GM19035 (cell line): ENCODE data around the gene NABP2.
"Not testable (repeated sequence)": the region's sequence is repeated elsewhere in the genome, so short reads cannot be mapped to it uniquely, and the experiment has no call there.

Experiments used
- ATAC-seq: cut with Tn5 transposase; IDR thresholded peaks from one replicate; pipeline ENCODE4 v1.9.1; 2021; ENCODE audit not compliant: unreplicated experiment

NABP2 gene

DNA sequence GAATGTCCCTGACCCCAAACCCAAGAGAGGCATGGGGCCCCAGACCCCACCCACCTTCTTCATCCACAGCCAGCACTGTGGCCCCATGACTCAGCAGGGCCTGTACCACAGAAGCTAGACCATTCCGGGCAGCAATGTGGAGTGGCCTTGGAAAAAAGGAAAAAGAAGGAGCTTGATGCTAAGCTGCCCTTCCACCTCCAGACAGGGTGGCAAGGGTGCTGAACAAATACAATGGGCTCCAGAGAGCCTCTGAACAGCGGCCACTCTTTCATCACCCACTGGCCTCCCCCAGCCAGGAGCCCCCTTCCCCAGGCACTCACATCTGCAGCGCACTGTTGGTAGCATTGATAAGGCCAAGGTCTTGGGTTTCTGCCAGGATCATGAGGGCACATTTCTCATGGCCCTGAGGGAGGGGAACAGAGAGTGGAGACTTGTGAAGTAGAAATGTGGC, 19.6 kb downstream of the NABP2 start:
- no peak for ATAC-seq

DNA sequence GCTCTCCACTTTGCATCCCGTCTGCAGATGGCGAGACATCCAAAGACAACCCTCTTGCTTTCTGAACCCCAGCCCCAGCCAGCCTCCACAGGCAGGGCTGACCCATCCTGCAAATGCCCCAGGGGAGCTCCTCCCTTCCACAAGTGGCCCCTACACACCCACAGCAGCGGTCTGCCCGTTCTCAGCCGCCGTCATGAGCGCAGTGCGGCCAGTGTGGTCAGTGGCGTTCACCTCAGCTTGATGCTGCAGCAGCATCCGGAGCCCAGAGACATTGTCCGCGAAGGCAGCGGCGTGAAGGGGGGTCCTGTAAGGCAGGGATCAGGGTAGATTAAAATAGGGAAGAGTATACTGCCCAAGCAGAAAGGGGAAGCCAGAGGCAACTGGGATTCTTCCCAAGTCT, 20.4 kb downstream of the NABP2 start:
- ATAC-seq: no peak

DNA sequence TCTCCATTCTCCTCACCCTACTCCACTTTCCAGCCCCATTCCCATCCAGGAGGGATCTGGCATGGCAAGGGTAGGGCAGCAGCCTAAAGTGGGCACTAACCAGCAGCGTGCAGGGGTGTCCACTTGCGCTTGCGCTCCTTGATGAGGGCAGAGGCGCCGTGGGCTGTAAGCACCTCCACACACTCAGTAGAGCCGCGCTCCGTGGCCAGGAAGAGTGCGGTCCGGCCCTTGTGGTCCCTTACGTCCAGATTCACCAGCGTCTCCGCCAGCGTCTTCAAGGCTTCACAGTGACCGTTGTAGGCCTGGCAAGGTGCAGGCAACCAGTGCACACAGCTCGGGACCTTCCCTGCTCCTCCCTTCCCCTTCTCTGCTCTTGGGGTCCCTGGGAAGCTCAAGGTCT, 23.8 kb downstream of the NABP2 start:
- ATAC-seq: no peak

DNA sequence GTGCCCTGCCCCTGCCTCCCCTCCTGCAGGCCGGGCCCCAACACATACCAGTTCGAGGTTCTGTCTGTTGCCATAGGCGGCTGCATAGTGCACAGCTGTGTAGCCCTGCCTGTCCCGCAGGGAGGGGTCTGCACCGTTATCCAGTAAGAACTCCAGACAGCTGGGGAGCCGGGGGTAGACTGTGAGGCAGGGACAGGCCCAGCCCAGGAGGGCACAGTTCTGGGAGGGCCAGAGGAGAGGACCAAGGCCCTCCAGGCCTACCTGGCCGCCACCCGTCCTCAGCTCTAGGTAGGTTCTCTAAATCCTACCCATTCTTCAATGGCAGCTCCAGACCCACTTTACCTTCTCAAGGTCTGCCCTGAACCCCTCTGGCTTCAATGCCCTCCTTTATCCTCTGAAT, 24.6 kb downstream of the NABP2 start:
- no peak for ATAC-seq

DNA sequence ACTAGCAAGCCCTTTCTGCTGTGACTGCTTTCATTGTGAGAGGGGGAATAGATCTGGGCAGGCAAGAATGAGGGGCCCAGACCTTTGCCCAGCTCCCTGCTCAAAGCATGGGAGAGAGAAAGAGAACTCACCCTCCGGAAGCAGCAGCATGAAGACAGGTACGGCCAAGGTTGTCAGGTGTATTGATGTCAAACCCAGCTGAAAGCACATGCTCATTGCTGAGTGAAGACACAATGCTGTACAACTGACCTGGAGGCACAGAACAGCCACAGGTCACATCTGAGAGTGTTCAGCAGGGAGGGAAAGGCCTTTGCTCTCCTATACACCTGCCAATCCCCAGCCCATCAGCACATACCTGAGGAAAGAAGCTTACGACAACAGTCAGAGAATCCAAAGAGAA, 28.5 kb downstream of the NABP2 start:
- ATAC-seq: no peak

DNA sequence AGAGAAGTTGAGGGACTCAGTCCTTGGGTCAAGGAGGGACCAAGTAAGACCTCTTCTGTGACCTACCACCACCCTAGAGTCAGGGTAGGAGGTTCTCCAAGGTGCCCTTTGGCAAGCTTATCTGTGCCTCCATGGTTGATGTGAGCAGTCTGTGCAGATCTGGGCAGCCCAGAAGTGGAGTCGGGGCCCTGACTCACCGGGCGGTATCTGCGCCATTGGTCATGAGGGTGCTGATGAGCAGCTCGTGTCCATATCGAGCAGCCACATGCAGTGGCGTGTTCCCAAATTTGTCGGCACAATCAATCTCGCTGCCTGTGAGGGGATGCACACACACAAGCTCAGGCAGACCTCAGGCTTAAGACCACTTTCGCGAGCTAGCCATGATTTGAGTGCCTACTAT, 28.9 kb downstream of the NABP2 start:
- ATAC-seq: no peak

DNA sequence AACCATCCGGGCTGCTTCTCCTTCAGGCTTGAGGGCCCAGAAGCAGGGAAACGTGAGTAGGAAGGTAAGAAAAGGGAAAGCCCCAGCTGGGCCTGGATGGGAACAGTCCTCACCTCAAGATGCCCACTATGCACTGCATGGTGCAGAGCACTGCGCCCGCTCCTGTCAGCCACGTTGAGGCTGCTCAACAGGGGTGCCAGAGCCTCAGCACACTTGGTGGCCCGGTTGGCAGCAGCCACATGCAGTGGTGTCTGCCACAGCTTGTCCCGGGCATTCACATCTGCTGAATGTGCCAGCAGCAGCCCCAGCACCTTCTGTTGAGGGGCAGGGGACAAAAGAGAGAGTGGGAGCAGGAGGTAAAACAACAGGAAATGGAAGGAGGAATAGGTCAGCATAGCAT, 31.5 kb downstream of the NABP2 start:
- ATAC-seq: no peak

DNA sequence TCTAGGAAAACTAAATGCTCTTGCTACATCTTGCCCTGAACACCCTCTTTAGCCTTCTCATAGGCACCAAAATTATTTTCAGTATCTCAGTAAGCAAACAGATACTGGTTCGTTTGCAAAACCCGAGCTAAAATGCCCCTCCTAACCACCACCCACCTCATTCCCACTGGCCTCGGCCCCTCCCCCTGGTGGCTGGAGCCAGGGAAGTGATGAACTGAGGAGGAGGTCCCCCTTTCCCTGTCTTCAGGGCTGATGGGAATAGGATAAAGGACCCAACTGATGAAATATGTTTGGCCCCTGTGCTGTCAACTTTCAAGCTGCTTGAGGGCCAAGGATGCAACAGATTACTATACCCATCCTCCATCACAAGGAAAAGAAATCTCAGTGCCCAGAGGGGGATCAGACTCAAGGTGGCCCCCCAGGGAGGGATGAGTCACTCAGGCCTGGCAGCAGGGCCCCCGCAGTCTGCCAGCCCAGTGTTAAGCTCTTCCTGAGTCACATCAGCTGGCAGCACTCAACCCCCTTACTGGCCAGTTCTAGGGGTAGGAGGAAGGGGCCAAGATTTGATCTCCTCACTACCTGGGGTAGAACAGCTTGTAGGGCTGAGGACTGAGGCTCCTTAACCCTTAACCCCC, 32.3 kb downstream of the NABP2 start:
- no peak for ATAC-seq

DNA sequence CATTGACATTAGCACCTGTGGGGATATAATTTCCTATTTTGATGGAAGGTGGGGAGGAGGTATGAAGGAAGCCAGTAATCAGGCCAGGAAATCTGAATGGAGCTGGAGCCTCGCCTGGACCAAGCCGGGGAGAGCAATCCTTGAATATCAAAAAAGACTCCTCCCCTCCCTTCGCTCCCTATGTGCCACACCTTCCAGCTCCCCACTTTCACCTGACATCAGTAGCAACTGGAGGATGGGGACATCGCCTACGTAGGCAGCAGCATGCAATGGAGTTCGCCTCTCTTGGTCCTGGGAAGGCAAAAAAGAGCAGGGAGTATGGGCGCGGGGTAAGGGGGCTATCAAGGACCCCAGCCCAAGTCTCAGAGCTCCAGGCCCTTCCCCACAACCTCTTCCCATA, 32.9 kb downstream of the NABP2 start:
- no peak for ATAC-seq

DNA sequence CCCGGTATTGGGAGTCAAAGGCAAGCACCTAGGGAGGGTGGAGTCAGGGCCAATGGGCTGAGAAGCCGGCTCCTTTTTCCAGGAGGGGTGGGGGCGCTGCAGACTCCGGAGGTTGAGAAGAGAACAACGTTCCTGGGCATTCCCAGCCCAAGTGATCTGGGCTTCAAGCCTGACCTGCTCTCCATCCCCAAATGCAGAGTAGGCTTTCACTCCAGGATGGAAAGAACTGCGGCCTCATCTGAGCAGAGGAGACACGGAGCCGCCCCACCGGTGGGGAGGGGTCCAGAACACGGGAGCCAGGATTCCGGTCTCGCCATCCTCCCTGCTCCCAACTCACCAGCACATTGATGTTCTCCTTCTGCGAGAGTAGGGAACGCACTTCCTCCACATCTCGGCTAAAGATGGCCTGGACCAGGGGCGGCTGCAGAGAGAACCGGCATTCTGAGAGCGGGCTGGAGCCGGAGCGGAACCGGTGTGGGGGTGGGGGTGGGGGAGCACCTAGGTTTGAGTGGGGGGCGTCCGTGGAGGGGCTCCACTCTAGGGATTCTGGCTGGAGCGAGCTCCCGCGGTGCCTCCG, 33.4 kb downstream of the NABP2 start:
- peak; percentile 22 for ATAC-seq

DNA sequence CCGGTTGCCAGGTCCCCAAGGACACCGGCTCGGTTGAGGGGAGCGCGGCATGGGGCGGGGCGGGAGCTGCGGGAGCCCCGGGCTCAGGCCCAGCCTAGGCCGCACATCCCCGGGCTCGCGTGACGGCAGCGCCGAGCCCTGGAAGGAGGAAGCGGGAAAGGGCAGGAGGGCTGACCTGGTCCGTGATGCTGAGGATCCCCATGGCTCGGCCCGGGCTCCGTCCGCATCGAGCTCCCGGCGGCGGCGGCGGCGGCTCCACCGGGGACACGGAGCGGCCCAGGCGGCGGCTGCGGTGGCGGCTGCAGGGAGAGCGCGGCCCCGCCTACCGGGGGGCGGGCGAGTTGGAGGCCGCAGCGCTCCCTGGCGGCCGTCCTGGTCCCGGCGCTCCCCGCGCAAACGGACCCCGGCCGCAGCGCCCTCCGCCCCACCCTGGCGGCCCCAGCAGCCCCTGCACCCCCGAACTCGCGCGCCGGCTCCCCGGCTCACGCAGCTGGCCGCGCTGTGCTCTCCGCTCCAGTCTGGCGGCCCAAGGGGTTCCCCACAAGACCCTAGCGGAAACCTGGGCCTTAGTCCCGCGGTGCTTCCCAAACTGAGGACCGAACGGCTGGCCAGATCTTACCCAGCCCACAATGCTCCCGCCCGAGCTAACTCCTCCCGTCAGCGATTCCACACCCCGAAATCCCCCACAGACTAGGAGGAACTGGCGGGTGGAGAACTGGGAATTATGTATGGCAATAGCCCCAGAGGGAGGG, 34.1 kb downstream of the NABP2 start, which contains the start of gene ANKRD52:
Gene ANKRD52, minus strand, starts transcription at position 317 of the 752 bp plus-strand sequence. Its CDS starts 115 bp downstream, at position 202.
- peak; percentile 92 for ATAC-seq

DNA sequence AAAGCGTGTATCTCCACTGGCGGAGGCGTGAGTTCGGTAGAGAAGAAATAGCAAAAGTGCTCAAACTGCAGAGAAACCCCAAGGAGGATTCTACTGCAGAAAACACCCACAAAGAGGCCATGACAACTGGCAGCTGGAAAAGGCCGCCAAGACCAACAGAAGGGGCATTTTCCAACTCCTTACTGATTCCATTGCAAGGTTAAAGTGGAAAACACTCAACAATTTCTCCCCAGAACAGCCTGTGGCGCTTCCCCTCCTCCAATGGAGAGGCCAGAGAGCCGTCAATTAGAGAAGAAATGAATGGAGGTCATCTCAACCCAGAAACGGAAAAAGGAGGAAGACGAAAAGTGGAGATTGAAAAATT, 34.7 kb downstream of the NABP2 start:
- ATAC-seq: peak; percentile 3

DNA sequence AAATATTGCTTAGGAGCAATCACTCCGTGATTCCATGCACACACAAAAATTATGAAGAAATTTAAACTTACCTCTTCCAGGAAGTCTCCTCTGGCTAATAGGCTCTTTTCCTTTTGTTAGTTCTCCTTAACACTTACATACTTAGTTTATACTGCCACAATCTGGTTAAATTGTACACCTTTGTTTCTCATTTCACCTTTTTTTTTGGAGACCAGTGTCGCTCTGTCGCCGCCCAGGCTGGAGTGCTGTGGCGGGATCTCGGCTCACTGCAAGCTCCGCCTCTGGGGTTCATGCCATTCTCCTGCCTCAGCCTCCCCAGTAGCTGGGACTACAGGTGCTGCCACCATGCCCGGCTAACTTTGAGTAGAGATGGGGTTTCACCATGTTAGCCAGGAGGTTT, 36.2 kb downstream of the NABP2 start:
- no peak for ATAC-seq

DNA sequence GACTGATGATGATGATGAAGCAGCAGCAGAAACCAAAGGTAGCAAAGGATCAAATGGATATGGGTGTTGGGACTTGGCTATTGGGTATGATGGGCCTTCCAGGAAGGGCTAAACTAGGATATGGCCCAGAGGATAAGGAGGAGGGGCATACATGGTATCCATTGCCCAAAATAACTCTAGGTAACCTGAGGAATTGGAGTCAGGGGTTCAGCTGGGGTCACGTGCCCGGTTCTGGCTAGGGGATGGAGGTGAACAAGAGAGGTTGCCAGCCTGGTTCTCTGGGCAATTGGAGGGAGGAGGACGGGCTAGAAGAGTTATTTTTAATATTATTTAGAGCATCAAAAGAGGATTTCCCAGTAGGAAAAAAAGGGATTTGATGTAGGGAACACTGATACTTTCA, 36.8 kb downstream of the NABP2 start:
- no peak for ATAC-seq

DNA sequence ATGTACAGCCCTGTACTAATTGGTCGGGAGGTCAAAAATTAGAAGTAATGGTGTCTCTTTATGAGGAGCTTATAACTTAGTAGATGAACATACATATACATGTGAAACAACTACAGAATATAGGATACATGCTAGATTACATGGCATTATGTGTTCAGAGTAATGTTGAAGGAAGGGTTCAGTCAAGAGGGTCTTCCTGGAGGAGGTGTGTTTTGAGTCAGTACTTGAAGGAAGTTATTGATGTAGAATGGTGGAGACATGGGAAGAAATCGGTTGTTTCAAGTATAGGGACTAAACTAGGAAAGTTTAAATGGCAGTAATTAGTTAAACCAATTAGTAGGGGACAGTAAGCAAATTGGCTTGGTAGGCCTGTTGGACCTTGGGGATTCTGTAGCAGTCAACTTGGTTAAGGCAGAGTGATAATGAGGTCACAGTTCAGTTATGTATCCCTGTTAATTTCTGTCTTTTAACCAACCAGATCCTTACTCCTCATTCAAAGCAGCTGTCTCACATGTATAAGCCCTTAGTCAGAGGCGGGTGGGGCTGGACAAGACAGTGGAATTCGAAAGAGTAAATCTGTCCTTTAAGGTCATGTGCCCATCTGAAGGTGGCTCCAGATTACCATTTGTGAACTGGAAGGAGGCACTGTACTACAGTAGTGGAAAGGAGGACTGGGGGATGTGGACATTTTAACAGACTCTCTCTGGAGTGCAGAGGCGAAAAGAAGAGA, 37.5 kb downstream of the NABP2 start:
- ATAC-seq: no peak

DNA sequence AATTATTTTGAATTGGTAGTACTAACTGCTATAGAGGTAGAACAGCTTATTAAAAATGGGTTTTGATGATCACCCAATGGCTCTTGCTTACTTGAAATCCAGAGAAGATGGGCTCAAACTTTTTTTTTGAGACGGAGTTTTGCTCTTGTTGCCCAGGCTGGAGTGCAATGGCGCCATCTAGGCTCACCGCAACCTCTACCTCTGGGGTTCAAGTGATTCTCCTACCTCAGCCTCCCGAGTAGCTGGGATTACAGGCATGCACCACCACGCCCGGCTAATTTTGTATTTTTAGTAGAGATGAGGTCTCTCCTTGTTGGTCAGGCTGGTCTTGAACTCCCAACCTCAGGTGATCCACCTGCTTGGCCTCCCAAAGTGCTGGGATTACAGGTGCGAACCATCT, 38.8 kb downstream of the NABP2 start:
- not testable (repeated sequence) for ATAC-seq

DNA sequence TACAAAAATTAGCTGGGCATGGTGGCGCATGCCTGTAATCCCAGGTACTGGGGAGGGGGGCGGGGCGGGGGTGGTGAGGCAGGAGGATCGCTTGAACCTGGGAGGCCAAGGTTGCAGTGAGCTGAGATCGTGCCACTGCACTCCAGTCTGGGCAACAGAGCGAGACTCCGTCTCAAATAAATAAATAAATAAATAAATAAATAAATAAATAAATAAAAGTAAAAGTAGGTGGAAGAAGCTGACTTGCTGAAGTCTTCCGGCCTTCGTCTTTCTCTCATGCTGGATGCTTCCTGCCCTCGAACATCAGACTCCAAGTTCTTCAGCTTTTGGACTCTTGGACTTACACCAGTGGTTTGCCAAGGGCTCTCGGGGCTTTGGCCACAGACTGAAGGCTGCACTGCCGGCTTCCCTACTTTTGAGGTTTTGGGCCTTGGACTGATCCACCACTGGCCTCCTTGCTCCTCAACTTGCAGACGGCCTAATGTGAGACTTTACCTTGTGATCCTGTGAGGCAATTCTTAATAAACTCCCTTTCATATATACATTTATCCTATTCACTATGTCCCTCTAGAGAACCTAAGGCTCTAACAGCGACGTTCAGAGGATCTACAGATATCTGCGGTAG, 42.0 kb downstream of the NABP2 start:
- ATAC-seq: not testable (repeated sequence)

DNA sequence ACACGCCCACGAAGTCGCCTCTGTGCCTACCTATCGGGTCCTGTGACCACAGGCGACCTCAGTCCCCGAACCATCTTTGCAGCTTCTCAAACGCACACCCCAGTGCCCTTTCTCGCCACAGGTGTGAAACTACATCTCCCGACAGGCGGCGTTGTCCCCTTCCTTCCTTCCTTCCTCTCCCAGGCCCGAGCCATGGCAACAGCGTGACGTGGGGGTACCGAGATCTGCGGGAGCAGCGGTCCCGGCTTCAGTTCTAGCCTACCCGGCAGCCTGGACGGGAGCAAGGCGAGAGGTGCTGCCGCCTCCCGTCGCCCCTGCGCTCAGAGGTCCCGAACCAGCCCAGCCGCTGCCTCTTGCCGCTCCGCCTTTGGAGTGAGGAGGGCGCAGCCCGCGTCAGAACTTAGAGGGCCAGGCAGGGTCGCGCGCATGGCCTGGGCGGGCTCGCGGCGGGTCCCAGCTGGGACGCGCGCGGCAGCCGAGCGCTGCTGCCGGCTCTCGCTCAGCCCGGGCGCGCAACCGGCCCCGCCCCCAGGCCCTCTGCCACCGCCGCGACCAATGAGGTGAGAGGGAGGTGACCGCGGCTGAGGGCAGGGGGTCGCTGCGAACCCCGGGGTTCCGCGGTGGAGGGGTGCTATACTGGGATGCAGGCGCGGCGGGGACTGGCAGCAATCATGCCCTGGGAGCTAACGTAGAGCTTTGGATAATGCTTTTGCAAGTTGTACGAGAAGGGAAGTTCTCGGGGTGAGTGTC, 42.7 kb downstream of the NABP2 start, which contains the start of gene COQ10A:
Gene COQ10A, plus strand, starts transcription at position 250 of the 750 bp plus-strand sequence. Its CDS starts 177 bp downstream, at position 427.
- peak; percentile 91 for ATAC-seq

DNA sequence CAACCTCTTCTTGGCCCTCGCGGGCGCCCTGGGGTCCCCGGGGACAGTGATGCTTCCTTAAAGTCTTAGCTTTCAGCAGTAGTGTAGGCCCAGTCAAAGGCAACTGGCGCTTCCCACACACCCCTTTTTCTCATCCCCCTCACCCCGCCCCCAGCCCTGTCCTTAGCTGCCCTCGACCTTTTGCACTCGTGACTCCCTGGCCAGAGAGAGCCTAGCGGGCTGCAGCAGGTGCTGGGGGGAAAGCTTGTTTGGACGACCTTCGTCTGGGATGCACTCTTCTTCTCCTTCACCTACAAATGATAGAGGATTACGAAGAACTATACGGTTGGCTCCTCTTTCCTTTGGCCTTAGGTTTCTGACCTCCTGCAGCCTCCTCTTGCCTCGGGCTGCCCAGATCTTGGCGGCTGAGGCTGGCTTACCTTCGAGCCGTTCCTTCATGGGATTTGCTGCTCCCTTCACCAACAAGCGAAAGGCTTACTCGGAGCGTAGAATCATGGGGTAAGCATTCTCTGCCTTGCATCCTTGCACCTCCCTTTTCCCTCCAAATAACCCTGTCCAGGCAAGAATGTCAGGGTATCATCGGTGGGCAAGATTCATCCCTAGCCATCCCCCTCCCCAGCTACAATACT, 43.4 kb downstream of the NABP2 start:
- ATAC-seq: peak; percentile 8

DNA sequence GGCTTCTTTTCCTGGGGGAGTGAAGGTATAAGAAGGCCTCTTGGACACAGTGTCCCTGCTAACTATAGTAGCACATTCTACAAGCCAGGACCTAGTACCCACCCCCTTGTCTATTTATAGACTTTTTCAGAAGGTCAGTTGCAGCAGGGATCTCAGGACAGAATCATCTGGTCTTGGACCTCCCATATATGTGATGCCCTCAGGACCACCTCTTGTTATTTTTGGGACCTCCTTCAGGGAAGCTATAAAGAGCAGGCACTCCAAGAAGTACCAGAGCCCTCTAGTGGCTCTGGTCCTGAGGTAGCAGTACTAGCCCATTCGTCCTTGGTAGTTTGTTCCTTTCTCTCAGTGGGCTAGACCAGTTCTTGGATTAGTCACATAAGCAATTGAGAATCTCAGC, 46.9 kb downstream of the NABP2 start:
- ATAC-seq: no peak
